SK-N-SH treated with all-trans-retinoic acid at 6 μM for 48 hours (cell line): ENCODE measurements around the gene FCER1A.
"Not testable (repeated sequence)": the region's sequence is repeated elsewhere in the genome, so short reads cannot be mapped to it uniquely, and the experiment has no call there.

Experiments
- BACH2 ChIP-seq: fragments of 250-450 bp; sonication (Bioruptor Pico); IDR thresholded peaks from 2 replicates; pipeline ENCODE4 v1.9.0; 2021; ENCODE audit warnings: mild to moderate bottlenecking, borderline replicate concordance
- ISL1 ChIP-seq: fragments of 250-450 bp; sonication (Bioruptor Pico); IDR thresholded peaks from 2 replicates; pipeline ENCODE4 v2.1.2; 2022; ENCODE audit warnings: mild to moderate bottlenecking, moderate library complexity
- RARB ChIP-seq: fragments of 250-450 bp; sonication (Bioruptor Pico); IDR thresholded peaks from 2 replicates; pipeline ENCODE4 v1.8.0; 2021; ENCODE audit warnings: mild to moderate bottlenecking, moderate library complexity

GRCh38 chr1:159349374-159349773 lies 47.2 kb downstream of the FCER1A start:
- TF ChIP-seq RARB, ISL1, BACH2 (CRISPR knock-in tag): not testable (repeated sequence)
